ENCODE data around the gene TMEM94. TPM values are rescaled to one million over a fixed set of nuclear protein-coding genes. Genes with fewer than 3 reads are reported as not detected.

The TMEM94 gene
- total RNA-seq, 2 donors from 2014 or later: 57.1 to 83.4 TPM

GRCh38 chr17:75412455-75413317, 43.7 kb upstream of the TMEM94 start:
- Histone ChIP-seq H3K4me3 (peak overlapping the region; percentile 48), H3K4me1 (ENCODE audit: control insufficient read depth in 1 of 2, low read depth in 2 of 2) (peaks cover 0 to 18% of the 10 kb centered on the region in 2 donors), H3K9me3 (no peaks in the 10 kb centered on the region), H3K36me3 (no peaks in the 10 kb centered on the region), H3K27me3 (replicated peaks; ENCODE audit: insufficient read depth) (no peaks in the 10 kb centered on the region), H3K27ac (no peak overlapping the region)
- TF ChIP-seq CTCF (IDR thresholded peaks at IDR 0.05): peak; percentile 71
- ATAC-seq (ENCODE audit: insufficient number of reproducible peaks, low FRiP score, low read depth): peak; percentile 42
- no peak for DNase-seq (ENCODE audit: low spot score)

- no peak for ATAC-seq (ENCODE audit: insufficient number of reproducible peaks, low FRiP score, low read depth)
- no peak for TF ChIP-seq CTCF (IDR thresholded peaks at IDR 0.05)
Observed at GRCh38 chr17:75414488-75414887, 41.9 kb upstream of the TMEM94 start.

GRCh38 chr17:75416006-75416405, 40.4 kb upstream of the TMEM94 start:
- TF ChIP-seq CTCF (IDR thresholded peaks at IDR 0.05): no peak
- Histone ChIP-seq H3K27me3 (replicated peaks; ENCODE audit: insufficient read depth) (no peaks in the 10 kb centered on the region), H3K27ac (no peak overlapping the region), H3K9me3 (no peaks in the 10 kb centered on the region), H3K36me3 (no peaks in the 10 kb centered on the region), H3K4me1 (ENCODE audit: control insufficient read depth in 1 of 2, low read depth in 2 of 2) (peaks cover 0 to 18% of the 10 kb centered on the region in 2 donors), H3K4me3 (no peak overlapping the region)
- DNase-seq (ENCODE audit: low spot score) (no peak), ATAC-seq (ENCODE audit: insufficient number of reproducible peaks, low FRiP score, low read depth) (no peak)

More at GRCh38 chr17:75414488-75414887, 41.9 kb upstream of the TMEM94 start:
- Histone ChIP-seq H3K27ac (no peak overlapping the region), H3K27me3 (replicated peaks; ENCODE audit: insufficient read depth) (no peaks in the 10 kb centered on the region), H3K4me3 (no peak overlapping the region), H3K9me3 (no peaks in the 10 kb centered on the region), H3K4me1 (ENCODE audit: control insufficient read depth in 1 of 2, low read depth in 2 of 2) (peaks cover 0 to 18% of the 10 kb centered on the region in 2 donors), H3K36me3 (no peaks in the 10 kb centered on the region)
- no peak for DNase-seq (ENCODE audit: low spot score)

- ATAC-seq (ENCODE audit: insufficient number of reproducible peaks, low FRiP score, low read depth) (peak; percentile 32), DNase-seq (ENCODE audit: low spot score) (no peak)
- peaks cover 0 to 18% of the 10 kb centered on the region in 2 donors for H3K4me1 ChIP-seq (ENCODE audit: control insufficient read depth in 1 of 2, low read depth in 2 of 2)
- peak overlapping the region; percentile 63 to 77 for H3K27ac ChIP-seq
- H3K9me3 ChIP-seq: no peaks in the 10 kb centered on the region
- no peak overlapping the region for H3K4me3 ChIP-seq
- H3K27me3 ChIP-seq (replicated peaks; ENCODE audit: insufficient read depth): no peaks in the 10 kb centered on the region
- H3K36me3 ChIP-seq: no peaks in the 10 kb centered on the region
- TF ChIP-seq CTCF (IDR thresholded peaks at IDR 0.05): no peak
Observed at GRCh38 chr17:75417054-75417580, 39.3 kb upstream of the TMEM94 start.

GRCh38 chr17:75418531-75418930, 37.9 kb upstream of the TMEM94 start:
- Histone ChIP-seq H3K9me3 (no peaks in the 10 kb centered on the region), H3K36me3 (no peaks in the 10 kb centered on the region), H3K27ac (no peak overlapping the region), H3K27me3 (replicated peaks; ENCODE audit: insufficient read depth) (no peaks in the 10 kb centered on the region), H3K4me3 (no peak overlapping the region), H3K4me1 (ENCODE audit: control insufficient read depth in 1 of 2, low read depth in 2 of 2) (peaks cover 0 to 13% of the 10 kb centered on the region in 2 donors)
- TF ChIP-seq CTCF (IDR thresholded peaks at IDR 0.05): no peak
- DNase-seq (ENCODE audit: low spot score): no peak
- no peak for ATAC-seq (ENCODE audit: insufficient number of reproducible peaks, low FRiP score, low read depth)
